HG02571 (cell line): ENCODE results near the gene ADARB2.

Experiments used
- ATAC-seq: cut with Tn5 transposase; IDR thresholded peaks from one replicate; pipeline ENCODE4 v1.9.1; 2021; ENCODE audit warnings: mild to moderate bottlenecking, moderate library complexity; ENCODE audit not compliant: unreplicated experiment

ADARB2 gene

GRCh38 chr10:1598393-1599153 is 138.8 kb downstream of the ADARB2 start:
- no peak for ATAC-seq

DNA sequence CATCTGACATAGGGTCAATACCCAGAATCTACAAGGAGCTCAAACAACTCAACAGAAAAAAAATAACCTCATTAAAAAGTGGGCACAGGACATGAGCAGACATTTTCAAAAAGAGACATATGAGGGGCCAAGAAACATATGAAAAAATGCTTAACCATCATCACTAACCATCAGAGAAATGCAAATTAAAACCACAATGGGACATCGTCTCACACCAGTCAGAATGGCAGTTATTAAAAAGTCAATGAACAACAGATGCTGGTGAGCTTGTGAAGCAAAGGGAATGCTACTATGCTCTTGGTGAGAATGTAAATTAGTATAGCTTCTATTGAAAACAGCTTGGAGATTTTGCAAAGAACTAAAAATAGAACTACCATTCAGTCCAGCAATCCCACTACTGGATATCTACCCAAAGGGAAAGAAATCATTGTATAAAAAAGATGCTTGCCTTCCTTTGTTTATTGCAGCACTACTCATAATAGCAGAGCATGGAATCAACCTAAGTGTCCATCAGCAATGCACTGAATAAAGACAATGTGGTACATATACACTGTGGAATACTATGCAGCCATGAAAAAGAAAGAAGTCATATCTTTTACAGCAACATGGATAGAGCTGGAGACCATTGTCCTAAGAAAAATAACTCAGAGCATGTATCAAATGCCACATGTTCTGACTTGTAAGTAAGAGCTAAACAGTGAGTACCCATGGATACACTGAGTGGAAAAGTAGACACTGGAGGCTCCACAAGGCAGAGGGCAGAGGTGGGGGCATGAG is 139.8 kb downstream of the ADARB2 start:
- ATAC-seq: no peak

DNA sequence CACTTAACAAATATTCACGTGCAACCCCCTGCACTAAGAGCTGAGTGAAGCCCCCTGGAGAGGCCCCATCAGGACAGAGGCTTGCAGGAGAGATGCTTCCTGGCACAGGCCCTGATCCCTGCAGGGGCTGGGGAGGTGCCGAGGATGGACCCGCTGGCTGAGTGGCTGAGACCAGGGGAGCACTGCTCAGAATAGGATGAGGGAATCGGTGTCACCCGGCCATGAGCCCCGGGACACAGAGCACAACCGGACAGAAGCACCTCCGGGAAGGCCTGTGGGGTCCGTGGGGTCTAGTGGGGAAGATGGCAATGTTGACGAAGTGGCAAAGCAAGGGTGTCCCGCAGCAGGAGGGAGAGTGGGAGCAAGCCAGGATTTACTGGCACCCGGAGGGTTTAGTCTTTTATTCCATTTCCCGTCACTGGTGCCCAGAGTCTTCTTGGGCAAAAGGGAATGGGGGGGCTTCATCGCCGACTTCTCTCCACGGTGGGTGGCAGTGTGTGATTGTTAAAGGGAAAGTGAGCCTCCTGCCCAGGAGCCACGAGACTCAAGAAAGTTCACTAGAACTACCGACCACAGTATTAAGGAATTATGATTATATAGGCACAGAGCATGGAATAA is 140.7 kb downstream of the ADARB2 start:
- no peak for ATAC-seq

GRCh38 chr10:1595726-1596125 is 141.6 kb downstream of the ADARB2 start:
- ATAC-seq: no peak

GRCh38 chr10:1595242-1595600 is 142.1 kb downstream of the ADARB2 start:
- ATAC-seq: no peak

- no peak for ATAC-seq
Observed at GRCh38 chr10:1594372-1595241, 142.7 kb downstream of the ADARB2 start.

GRCh38 chr10:1591742-1592141 is 145.6 kb downstream of the ADARB2 start:
- ATAC-seq: no peak

- no peak for ATAC-seq
Observed at GRCh38 chr10:1591045-1591444, 146.3 kb downstream of the ADARB2 start.

GRCh38 chr10:1589257-1589656 is 148.1 kb downstream of the ADARB2 start:
- no peak for ATAC-seq

GRCh38 chr10:1582739-1583138 is 154.6 kb downstream of the ADARB2 start:
- no peak for ATAC-seq

DNA sequence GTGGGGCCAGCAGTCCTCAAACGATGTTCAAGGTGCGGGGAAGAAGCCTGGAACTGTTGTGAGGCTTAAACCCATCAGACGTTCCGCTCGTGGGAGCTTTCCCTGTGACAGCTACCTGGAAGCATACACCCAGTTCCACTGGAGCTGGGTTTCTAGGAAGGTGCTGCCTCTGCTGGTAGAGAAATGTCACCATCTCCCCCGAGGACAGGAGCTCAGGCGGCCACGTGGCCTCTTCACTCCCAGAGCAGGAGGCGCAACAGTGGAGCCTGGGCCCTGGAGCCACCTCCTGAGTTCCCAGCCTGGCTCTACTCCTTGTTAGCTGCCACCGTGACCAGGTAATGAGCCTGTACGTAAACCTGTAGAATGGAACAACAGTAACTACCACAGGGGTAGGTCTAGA is 156.1 kb downstream of the ADARB2 start:
- ATAC-seq: no peak

DNA sequence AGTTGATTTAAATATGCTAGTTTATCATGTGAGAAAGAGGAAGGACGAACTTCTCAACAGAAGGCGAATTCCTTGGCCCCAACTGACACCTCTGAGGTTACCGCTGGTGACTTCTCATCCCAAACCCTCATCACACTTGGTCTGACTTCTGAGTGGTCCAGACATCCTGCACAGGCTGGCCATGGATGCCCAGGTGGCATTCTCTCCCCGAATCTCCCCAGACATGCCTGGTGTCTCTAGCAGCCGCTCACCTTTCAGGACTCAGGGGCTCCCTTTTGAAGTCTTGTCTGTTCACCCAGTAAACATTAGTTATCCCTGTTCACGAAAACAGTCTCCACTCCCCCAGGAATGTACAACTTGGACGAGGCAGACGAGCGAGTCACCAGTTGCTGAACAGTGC is 157.7 kb downstream of the ADARB2 start:
- ATAC-seq: no peak

DNA sequence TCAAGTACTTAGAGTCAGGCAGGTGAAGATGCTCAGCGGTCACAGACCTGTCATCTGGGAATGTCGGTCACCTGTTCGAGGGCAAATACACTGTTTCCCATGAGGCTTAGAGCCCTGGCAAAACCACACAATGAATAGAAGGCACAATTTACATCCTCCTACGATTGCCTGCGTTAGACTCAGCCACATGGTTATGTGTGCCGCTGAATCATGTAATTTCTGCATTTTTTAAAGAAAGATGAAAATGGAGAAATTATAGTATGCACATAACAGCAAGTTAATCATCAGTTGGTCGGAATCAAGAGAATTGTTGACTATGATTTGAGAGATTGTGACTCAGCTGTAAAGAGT is 158.2 kb downstream of the ADARB2 start:
- ATAC-seq: no peak

DNA sequence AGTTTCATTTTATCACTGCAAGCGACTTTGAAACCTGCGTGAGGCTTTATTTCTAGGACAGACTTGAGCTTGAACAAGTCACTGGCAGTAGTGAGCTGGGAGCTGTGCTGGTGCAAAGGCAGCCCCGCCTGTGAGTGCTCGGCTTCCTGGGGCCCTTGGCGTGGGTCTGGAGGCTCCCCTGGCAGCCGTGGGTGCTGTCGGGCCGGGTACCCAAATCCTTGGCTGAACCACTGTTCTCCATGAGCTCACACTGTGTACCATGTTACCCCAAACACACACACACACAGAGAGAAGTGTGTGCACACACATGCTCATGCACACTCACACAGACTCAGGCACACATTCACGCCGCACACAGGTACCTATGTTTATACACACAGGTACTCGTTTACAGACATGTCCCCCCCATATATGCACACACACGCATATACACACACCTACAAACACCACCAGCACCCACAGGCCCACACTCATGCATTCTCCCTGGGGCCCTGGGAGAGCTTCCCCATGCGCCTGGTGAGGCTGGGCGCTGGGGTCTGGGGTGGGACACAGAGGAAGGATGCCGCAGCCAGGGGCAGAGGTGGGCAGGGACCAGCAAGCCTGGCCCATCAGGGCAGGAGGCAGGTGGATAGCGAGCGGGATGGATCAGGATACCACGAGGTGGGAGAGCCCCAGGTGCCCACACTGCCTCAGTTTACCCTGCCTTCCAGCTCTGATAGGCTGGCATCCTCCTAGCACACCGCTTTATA is 158.8 kb downstream of the ADARB2 start:
- no peak for ATAC-seq

GRCh38 chr10:1577945-1578344 is 159.4 kb downstream of the ADARB2 start:
- no peak for ATAC-seq

GRCh38 chr10:1577373-1577770 is 160.0 kb downstream of the ADARB2 start:
- no peak for ATAC-seq

DNA sequence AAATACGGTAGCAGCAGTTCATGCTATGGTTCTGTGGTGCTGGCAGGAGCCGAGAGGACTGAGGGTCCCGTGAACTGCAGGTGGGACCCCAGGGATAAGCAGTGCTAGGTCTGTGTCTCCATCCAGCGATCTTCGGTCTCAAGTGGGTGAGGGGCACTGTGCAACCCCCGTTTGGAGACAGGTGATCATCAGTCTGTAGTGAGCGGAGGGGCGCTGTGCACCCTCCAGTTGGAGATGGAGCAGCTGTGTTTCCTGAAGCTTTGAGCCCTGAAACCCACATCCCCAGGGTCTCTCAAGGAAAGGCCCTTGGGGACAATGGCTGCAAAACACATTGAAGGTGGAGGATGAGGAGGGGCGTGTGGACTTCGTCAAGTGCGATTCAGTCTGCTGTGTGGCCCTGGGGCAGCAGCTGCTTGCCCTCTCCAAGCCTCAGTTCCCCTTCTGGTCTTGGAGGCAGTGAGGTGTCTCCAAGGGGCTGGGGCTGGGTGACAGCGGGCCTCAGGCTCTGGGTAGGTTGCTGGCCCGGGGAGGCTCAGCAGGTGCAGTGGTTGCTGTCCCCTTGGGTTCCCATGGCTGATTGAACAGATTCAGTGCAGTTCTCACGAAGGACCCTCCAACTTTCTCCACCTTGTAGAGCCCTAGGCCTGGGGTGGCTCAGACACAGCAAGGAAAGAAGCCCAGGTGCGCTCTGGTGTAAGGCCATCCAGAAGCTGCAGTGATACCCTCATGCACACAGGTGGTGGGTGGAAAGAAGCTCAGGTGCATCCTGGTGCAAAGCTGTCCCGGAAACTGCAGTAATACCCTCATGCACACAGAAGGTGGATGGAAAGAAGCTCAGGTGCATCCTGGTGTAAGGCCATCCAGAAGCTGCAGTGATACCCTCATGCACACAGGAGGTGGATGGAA is 160.6 kb downstream of the ADARB2 start:
- ATAC-seq: no peak

DNA sequence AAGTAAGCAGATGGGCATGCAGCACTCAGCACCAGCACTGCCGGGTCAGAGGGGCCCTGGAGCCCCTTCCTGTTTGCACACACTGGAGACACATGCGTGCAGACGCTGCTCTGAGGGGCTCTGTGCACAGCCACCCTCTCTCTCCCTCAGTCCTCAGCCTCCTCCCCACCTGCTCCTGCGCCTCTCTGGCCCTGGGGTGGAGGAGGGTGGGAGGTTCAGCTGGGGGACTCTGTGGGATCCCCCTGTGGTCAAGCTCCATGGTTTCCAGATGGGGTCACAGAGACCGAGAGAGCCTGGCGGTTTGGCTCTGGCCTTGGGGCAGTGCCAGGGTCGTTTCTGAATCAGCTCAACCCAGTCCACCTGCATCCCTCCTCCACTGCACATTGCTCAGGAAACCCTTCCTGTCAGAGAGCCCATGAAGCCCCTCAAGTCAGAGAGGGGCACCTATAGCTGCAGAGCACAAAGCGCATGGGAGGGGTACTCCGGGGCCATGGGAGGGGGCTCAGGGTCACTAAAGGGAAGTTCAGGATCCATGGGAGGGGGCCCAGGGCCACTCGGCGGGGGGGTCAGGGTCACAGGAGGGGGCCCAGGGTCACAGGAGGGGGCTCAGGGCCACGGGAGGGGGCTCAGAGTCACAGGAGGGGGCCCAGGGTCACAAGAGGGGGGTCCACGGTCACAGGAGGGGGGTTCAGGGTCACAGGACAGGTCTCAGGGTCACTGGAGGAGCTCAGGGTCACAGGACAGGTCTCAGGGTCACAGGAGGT is 161.7 kb downstream of the ADARB2 start:
- no peak for ATAC-seq

- no peak for ATAC-seq
Observed at GRCh38 chr10:1574719-1575118, 162.6 kb downstream of the ADARB2 start.
